H9 (cell line): ENCODE results near the gene USP4. TPM values are rescaled to one million over a fixed set of nuclear protein-coding genes. Genes with fewer than 3 reads are reported as not detected.
A peak's percentile ranks its signal among the peaks of the same experiment; 100 is the strongest.

Experiments
- DNase-seq: peaks from one replicate; pipeline ENCODE4 v3.0.0-alpha.2; 2017
- H2AFZ ChIP-seq: one replicate; pipeline ENCODE4 v1.6.1; 2013; ENCODE audit warnings: mild to moderate bottlenecking, low read length, control low read depth, moderate library complexity
- H2AK5ac ChIP-seq: 2 replicates; pipeline ENCODE4 v1.6.1; 2013; ENCODE audit warnings: low read length, control low read depth, mixed read lengths; ENCODE audit not compliant: insufficient read length
- H2BK120ac ChIP-seq: one replicate; pipeline ENCODE4 v1.6.1; 2013; ENCODE audit warnings: low read depth, mild to moderate bottlenecking, low read length, control low read depth, inconsistent platforms; ENCODE audit not compliant: poor library complexity, severe bottlenecking
- H2BK12ac ChIP-seq: 2 replicates; pipeline ENCODE4 v1.6.1; 2013; ENCODE audit warnings: low read length, control low read depth, mixed read lengths, low read depth; ENCODE audit not compliant: insufficient read length
- H2BK15ac ChIP-seq: 2 replicates; pipeline ENCODE4 v1.6.1; 2013; ENCODE audit warnings: low read depth, low read length, control low read depth
- H2BK20ac ChIP-seq: one replicate; pipeline ENCODE4 v1.6.1; 2013; ENCODE audit warnings: low read depth, mild to moderate bottlenecking, low read length, control low read depth, inconsistent platforms; ENCODE audit not compliant: poor library complexity, severe bottlenecking
- H2BK5ac ChIP-seq: 2 replicates; pipeline ENCODE4 v1.6.1; 2013; ENCODE audit warnings: low read length, control low read depth, mixed read lengths; ENCODE audit not compliant: insufficient read length
- H3K14ac ChIP-seq: 2 replicates; pipeline ENCODE4 v1.6.1; 2013; ENCODE audit warnings: low read length, control low read depth; ENCODE audit not compliant: insufficient read depth
- H3K18ac ChIP-seq: 2 replicates; pipeline ENCODE4 v1.6.1; 2013; ENCODE audit warnings: low read depth, mild to moderate bottlenecking, mixed read lengths, low read length, control low read depth; ENCODE audit not compliant: insufficient read length
- H3K23ac ChIP-seq: 2 replicates; pipeline ENCODE4 v1.6.1; 2013; ENCODE audit warnings: low read length, control low read depth, mixed read lengths, low read depth; ENCODE audit not compliant: insufficient read length
- H3K23me2 ChIP-seq: 2 replicates; pipeline ENCODE4 v1.6.1; 2013; ENCODE audit warnings: low read depth, mild to moderate bottlenecking, mixed read lengths, low read length, control low read depth; ENCODE audit not compliant: insufficient read length, poor library complexity, severe bottlenecking
- H3K27ac ChIP-seq: 2 replicates; pipeline ENCODE4 v1.5.1; 2013; ENCODE audit warnings: low read length, control low read depth, mixed read lengths, low read depth; ENCODE audit not compliant: insufficient read length
- H3K27me3 ChIP-seq: 2 replicates; pipeline ENCODE4 v1.6.1; 2013; ENCODE audit warnings: low read length, control low read depth, inconsistent platforms; ENCODE audit not compliant: insufficient read depth
- H3K4ac ChIP-seq: 2 replicates; pipeline ENCODE4 v1.6.1; 2013; ENCODE audit warnings: low read depth, mild to moderate bottlenecking, control low read depth, inconsistent platforms, low read length, moderate library complexity
- H3K4me1 ChIP-seq: 2 replicates; pipeline ENCODE4 v1.6.1; 2013; ENCODE audit warnings: low read length, control low read depth, inconsistent platforms; ENCODE audit not compliant: insufficient read depth
- H3K4me2 ChIP-seq: 2 replicates; pipeline ENCODE4 v1.6.1; 2013; ENCODE audit warnings: low read length, control low read depth, mixed read lengths; ENCODE audit not compliant: insufficient read length, insufficient read depth
- H3K56ac ChIP-seq: 2 replicates; pipeline ENCODE4 v1.6.1; 2013; ENCODE audit warnings: low read depth, mild to moderate bottlenecking, mixed read lengths, low read length, control low read depth; ENCODE audit not compliant: insufficient read length
- H3K79me1 ChIP-seq: 2 replicates; pipeline ENCODE4 v1.6.1; 2013; ENCODE audit warnings: low read depth, mild to moderate bottlenecking, moderate library complexity, low read length, control low read depth, inconsistent platforms; ENCODE audit not compliant: insufficient read depth, poor library complexity, severe bottlenecking
- H3K79me2 ChIP-seq: 2 replicates; pipeline ENCODE4 v1.6.1; 2013; ENCODE audit warnings: low read length, control low read depth, inconsistent platforms; ENCODE audit not compliant: insufficient read depth
- H3K9ac ChIP-seq: 2 replicates; pipeline ENCODE4 v1.6.1; 2013; ENCODE audit warnings: low read length, control low read depth, mixed read lengths; ENCODE audit not compliant: insufficient read length; ENCODE audit errors: extremely low read depth
- H3K9me3 ChIP-seq: one replicate; pipeline ENCODE4 v1.6.1; 2013; ENCODE audit warnings: low read depth, low read length, inconsistent platforms; ENCODE audit not compliant: control insufficient read depth
- H3T11ph ChIP-seq: one replicate; pipeline ENCODE4 v1.6.1; 2013; ENCODE audit warnings: mild to moderate bottlenecking, low read length, control low read depth, inconsistent platforms
- H4K20me1 ChIP-seq: one replicate; pipeline ENCODE4 v1.6.1; 2013; ENCODE audit not compliant: control insufficient read depth, insufficient read length, insufficient read depth
- H4K5ac ChIP-seq: 2 replicates; pipeline ENCODE4 v1.6.1; 2013; ENCODE audit warnings: low read depth, mild to moderate bottlenecking, mixed read lengths, low read length, control low read depth; ENCODE audit not compliant: insufficient read length
- H4K8ac ChIP-seq: replicated peaks from 2 replicates; pipeline ENCODE4 v1.6.1; 2013; ENCODE audit warnings: low read length, control low read depth, mixed read lengths, low read depth; ENCODE audit not compliant: insufficient read length
- H4K91ac ChIP-seq: 2 replicates; pipeline ENCODE4 v1.6.1; 2013; ENCODE audit warnings: low read depth, mild to moderate bottlenecking, moderate library complexity, mixed read lengths, low read length, control low read depth; ENCODE audit not compliant: insufficient read length
- H3K27ac Mint-ChIP-seq, 3 experiments: 2 replicates in 2 of 3; 3 replicates in 1 of 3; pipeline ENCODE4 v1.8.0; 2020 to 2021; ENCODE audit warnings: mixed read lengths in 3 of 3, mild to moderate bottlenecking in 1 of 3, moderate library complexity in 1 of 3
- H3K27me3 Mint-ChIP-seq: 2 replicates; pipeline ENCODE4 v1.8.0; 2021; ENCODE audit warnings: low read depth, mild to moderate bottlenecking, moderate library complexity, mixed read lengths
- H3K36me3 Mint-ChIP-seq, 3 experiments: 2 replicates in 2 of 3; 3 replicates in 1 of 3; pipeline ENCODE4 v1.8.0; 2020 to 2021; ENCODE audit warnings: low read depth in 3 of 3, mixed read lengths in 3 of 3; ENCODE audit not compliant: insufficient read depth in 1 of 3
- H3K4me1 Mint-ChIP-seq, 2 experiments: 2 replicates each; pipeline ENCODE4 v1.8.0; 2020; ENCODE audit warnings: mixed read lengths in 2 of 2
- H3K4me3 Mint-ChIP-seq, 2 experiments: 2 replicates in 1 of 2; 3 replicates in 1 of 2; pipeline ENCODE4 v1.8.0; 2020 to 2021; ENCODE audit warnings: mild to moderate bottlenecking in 2 of 2, mixed read lengths in 2 of 2, moderate library complexity in 1 of 2
- H3K9me3 Mint-ChIP-seq, 2 experiments: 2 replicates in 1 of 2; 3 replicates in 1 of 2; pipeline ENCODE4 v1.8.0; 2020; ENCODE audit warnings: mild to moderate bottlenecking in 2 of 2, mixed read lengths in 2 of 2, moderate library complexity in 1 of 2
- WGBS: extraction: QIAGEN DNeasy Blood & Tissue Kit; methylation state at CpG from one replicate; pipeline ENCODE4 v1.1.7; 2013; ENCODE audit warnings: missing lambda C conversion rate, low lambda C conversion rate, mixed read lengths; ENCODE audit not compliant: insufficient read length; ENCODE audit errors: extremely low coverage; 5-methylcytosine and 5-hydroxymethylcytosine counted together
- total RNA-seq: library from RNA; stranded (reverse); gene quantifications from 2 replicates; pipeline ENCODE4 v1.2.1, GENCODE V29; 2021
- TF ChIP-seq, protein P1 (sequence below): fragments of 200-600 bp; sonication (generic); conservative IDR thresholded peaks from 3 replicates; pipeline ENCODE4 v1.8.0; 2021; ENCODE audit warnings: antibody characterized with exemption, mild to moderate bottlenecking

Gene USP4
- total RNA-seq, 1 experiment from 2014 or later, result 36.1 TPM

DNA sequence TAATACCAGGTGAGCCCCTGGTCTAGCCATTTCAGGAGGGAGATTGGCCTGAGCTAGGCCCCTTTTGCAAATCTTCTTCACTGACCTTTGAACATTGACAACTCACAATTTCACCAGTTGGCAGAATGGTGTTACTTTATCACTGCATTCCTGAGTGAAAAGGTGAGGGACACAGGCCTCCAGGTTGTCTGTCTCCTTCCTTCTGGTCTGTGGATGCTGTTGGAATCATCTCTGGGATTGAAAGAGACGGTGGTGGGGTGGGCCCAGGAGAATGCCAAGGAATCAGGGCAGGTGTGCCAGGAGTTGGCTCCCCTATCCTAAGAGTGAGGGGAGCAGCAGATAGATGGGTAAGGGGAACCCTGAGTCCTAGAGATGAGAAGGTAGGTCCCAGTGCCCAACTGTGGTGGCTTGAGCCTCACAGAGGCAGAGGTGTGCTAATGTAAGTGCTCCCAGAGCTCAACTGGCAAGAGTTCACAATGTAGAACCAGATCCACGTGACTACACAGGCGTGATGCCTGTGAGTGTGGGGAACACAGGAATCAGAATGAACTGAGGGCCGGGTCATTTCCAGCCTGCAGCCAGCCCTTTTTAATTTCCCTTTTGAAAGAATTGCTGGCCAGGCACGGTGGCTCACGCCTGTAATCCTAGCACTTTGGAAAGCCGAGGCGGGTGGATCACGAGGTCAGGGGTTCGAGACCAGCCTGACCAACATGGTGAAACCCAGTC, 74.0 kb downstream of the USP4 start:
- Histone ChIP-seq H3K4ac (no peak overlapping the region), H3K79me2 (no peaks in the 10 kb centered on the region), H3K23ac (no peak overlapping the region), H3K79me1 (no peaks in the 10 kb centered on the region), H2AK5ac (no peak overlapping the region), H3K4me1 (no peaks in the 10 kb centered on the region), H3T11ph (no peak overlapping the region), H3K9me3 (no peaks in the 10 kb centered on the region), H3K27ac (no peak overlapping the region), H2BK12ac (no peak overlapping the region), H2BK120ac (no peak overlapping the region), H2AFZ (no peak overlapping the region), H2BK15ac (no peak overlapping the region), H3K9ac (no peak overlapping the region), H4K91ac (no peak overlapping the region), H3K27me3 (no peaks in the 10 kb centered on the region), H4K20me1 (no peaks in the 10 kb centered on the region), H3K18ac (no peak overlapping the region), H3K4me2 (no peak overlapping the region), H2BK5ac (no peak overlapping the region), H4K8ac (no peak overlapping the region), H2BK20ac (no peak overlapping the region), H4K5ac (no peak overlapping the region), H3K56ac (no peak overlapping the region), H3K23me2 (no peaks in the 10 kb centered on the region), H3K14ac (no peak overlapping the region)
- no CpG with 5 or more reads among the region's 10 CpGs for WGBS
- Mint-ChIP-seq H3K4me1 (no peaks in the 10 kb centered on the region), H3K27ac (peak overlapping the region in 2 of 3 experiments; percentile 68 to 78; a peak in 3 of 7 replicates), H3K27me3 (no peaks in the 10 kb centered on the region), H3K9me3 (no peaks in the 10 kb centered on the region), H3K4me3 (no peak overlapping the region), H3K36me3 (peaks cover 0 to 7% (median 0%) of the 10 kb centered on the region in 3 experiments; a peak in 1 of 7 replicates)
- no peak for DNase-seq
- TF ChIP-seq, protein P1, sequence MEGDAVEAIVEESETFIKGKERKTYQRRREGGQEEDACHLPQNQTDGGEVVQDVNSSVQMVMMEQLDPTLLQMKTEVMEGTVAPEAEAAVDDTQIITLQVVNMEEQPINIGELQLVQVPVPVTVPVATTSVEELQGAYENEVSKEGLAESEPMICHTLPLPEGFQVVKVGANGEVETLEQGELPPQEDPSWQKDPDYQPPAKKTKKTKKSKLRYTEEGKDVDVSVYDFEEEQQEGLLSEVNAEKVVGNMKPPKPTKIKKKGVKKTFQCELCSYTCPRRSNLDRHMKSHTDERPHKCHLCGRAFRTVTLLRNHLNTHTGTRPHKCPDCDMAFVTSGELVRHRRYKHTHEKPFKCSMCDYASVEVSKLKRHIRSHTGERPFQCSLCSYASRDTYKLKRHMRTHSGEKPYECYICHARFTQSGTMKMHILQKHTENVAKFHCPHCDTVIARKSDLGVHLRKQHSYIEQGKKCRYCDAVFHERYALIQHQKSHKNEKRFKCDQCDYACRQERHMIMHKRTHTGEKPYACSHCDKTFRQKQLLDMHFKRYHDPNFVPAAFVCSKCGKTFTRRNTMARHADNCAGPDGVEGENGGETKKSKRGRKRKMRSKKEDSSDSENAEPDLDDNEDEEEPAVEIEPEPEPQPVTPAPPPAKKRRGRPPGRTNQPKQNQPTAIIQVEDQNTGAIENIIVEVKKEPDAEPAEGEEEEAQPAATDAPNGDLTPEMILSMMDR, result no peak
